HTR-8/SVneo (cell line): ENCODE data around the gene SLC5A5.
A peak's percentile ranks its signal among the peaks of the same experiment; 100 is the strongest.
"Not testable (repeated sequence)": the region's sequence is repeated elsewhere in the genome, so short reads cannot be mapped to it uniquely, and the experiment has no call there.

Source experiments
- DNase-seq: peaks from one replicate; pipeline ENCODE4 v3.0.0; 2011; ENCODE audit warnings: low spot score, mixed read lengths; ENCODE audit not compliant: insufficient read length
- FAIRE-seq: peaks from 2 replicates; lab custom pipeline; 2011; peaks lifted over from hg19 to GRCh38; lab: Jason Lieb, UNC

SLC5A5 gene

DNA sequence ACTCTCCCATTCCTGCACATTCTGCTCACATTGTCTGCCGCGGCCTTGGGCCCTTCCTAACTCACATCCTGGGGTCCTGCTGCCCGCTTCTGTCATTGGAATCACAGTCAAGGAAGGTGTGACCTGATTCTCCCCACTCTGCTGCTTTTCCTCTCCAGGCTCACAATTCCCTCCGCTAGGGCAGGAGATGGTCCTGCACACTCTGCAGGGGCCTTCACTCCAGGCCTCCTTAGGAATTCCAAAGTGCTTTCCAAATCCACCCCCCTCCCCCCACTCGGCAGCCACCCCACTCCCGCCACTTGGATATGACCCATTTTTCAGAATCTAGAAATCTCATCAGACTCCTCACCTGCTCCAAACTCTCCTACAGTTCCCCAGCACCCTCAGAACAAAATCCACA lies 3.1 kb upstream of the SLC5A5 start:
- FAIRE-seq (no peak), DNase-seq (no peak)

DNA sequence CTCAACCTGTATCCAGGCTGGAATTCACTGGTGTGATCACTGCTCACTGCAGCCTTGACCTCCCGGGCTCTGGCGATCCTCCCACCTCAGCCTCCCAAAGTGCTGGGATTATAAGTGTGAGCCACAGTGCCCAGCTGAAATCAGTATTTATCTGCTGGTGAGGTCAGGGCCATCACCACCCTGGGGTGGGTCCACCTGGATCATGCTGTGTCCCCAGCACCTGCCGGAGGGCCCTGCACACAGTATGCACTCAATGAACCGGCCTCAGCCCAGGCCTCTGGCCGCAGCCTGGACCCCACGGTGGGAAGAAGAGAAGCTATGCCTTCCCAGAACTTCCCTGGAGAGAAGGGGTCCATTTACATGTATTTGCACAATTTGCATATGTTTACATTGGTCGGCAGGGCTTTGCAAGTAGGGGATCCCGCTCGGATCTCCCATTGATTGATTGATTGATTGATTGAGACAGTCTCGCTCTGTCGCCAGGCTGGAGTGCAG lies 2.6 kb upstream of the SLC5A5 start:
- no peak for DNase-seq
- FAIRE-seq = no peak

DNA sequence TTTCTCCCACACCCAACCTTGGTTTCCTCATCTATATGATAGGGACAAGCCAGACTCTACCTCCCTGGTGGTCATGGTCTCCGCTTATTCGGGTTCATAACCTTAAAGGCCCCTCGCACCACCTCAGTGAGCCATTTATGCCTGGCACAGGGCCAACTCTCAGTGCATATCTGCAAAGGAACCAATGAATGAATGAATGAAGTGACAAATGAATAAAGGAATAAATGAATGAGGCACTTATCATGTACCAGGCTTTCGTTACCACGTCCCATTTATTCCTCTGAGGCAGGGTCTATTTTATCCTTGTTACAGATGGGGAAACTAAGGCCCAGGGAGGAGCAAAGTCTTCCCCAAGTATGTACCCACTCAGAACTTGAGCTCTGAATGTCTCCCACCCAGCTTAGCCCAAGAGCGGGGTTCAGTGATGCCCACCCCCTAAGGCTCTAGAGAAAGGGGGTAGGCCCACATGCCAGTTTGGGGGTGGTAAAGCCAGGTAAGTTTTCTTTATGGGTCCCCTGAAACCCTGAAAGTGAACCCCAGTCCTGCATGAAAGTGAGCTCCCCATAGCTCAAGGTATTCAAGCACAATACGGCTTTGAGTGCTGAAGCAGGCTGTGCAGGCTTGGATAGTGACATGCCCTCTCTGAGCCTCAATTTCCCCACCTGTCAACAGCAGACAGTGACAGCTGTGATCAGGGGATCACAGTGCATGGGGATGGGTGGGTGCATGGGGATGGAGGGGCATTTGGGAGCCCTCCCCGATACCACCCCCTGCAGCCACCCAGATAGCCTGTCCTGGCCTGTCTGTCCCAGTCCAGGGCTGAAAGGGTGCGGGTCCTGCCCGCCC lies 490 bp upstream of the SLC5A5 start:
- no peak for FAIRE-seq
- no peak for DNase-seq

DNA sequence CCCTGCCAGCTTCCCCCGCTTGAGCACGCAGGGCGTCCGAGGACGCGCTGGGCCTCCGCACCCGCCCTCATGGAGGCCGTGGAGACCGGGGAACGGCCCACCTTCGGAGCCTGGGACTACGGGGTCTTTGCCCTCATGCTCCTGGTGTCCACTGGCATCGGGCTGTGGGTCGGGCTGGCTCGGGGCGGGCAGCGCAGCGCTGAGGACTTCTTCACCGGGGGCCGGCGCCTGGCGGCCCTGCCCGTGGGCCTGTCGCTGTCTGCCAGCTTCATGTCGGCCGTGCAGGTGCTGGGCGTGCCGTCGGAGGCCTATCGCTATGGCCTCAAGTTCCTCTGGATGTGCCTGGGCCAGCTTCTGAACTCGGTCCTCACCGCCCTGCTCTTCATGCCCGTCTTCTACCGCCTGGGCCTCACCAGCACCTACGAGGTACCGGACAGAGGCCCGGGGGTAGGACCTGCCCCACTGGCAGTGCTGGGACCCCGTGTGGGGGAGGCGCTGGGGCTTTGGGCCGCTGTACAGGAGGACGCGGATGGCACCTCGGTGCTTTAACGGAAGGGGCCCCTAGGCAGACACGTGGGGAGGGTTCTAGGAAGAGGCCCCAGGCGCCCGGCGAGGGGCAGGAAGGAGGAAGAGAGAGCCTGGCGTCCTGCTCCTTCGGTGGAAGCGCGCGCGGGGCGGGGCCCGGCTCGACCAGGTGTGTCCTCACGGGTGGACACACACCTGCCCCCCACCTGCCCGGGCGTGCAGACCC lies 681 bp downstream of the SLC5A5 start:
- DNase-seq (no peak), FAIRE-seq (no peak)

DNA sequence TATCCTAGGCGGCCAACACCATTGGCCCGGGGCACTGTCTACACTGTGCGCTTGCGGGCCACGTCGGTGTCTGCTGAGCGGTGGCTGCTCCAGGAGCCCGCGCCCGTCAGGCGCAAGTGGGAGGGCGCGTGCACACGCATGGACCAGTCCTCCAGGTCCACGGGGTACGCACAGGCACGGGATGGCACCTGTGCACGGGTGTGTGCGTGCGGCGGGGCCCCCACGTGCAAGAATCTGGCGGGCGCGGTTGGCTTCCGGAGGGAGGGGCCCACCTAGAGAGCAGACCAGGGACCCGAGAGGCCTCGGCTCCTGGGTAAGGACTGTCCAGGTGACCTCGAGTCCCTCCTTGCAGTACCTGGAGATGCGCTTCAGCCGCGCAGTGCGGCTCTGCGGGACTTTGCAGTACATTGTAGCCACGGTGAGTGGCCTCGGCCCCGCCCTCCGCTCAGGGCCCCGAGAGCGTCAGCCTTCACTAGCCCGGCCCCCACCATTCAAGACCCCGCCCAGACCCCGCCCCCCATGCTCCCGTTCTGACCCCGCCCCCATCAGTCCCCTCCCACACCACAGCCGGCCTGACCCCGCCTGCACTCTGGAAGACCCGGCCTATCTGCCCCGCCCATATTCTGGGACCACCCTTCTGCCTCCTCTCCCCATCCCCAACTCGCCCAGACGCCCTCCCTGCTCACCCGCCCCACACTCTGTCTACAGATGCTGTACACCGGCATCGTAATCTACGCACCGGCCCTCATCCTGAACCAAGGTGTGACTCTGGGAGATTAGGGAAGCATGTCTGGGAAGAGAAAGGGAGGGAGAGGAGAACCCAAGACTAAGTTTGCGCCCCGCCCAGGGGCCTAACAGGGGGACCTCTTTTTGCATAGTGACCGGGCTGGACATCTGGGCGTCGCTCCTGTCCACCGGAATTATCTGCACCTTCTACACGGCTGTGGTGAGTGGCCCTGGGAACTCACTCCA lies 2.3 kb downstream of the SLC5A5 start:
- DNase-seq (peak; percentile 37), FAIRE-seq (no peak)

DNA sequence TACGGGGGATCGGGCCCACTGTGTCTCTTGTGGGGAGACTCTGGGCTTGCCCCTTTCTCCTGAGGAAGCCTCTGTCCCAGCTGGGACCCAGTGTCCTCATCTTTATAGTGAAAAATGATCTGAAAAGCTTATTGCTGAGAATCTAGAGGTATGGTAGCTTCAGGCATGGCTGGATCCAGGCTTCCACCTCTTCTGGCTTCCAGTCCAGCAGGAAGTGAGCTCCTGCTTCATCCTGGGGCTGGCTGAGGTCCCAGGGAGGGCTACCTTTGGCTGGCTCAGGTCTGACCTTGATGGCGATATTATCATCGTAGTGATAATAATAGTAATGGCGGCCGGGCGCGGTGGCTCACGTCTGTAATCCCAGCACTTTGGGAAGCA lies 3.0 kb downstream of the SLC5A5 start:
- no peak for FAIRE-seq
- no peak for DNase-seq

DNA sequence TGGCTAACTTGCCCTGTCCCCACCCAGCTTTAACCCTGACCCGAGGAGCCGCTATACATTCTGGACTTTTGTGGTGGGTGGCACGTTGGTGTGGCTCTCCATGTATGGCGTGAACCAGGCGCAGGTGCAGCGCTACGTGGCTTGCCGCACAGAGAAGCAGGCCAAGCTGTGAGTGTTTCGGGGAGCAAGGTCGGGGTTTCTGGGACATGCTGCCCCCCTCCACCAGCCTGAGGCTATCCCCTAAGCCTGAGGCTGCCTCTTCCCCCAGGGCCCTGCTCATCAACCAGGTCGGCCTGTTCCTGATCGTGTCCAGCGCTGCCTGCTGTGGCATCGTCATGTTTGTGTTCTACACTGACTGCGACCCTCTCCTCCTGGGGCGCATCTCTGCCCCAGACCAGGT lies 6.0 kb downstream of the SLC5A5 start:
- DNase-seq = no peak
- FAIRE-seq = no peak

DNA sequence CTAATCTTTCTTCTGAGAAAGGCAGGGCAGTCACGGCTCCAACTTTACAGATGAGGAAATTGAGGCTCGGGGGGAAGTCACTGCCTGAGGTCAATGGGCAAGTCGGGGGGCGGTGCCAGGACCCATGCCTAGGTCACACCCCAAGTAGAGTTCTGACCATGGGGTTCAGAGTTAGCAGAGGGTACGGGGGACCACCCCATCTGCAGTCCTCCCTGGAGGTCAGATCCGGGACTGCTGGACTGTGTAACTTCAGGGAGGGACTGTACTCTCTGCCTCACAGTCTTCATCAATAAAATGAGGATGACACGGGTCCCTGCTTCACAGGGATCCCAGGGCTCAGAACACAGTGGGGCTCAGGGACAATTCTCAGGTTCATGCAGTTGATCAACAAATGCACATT lies 7.7 kb downstream of the SLC5A5 start:
- no peak for FAIRE-seq
- DNase-seq = no peak

DNA sequence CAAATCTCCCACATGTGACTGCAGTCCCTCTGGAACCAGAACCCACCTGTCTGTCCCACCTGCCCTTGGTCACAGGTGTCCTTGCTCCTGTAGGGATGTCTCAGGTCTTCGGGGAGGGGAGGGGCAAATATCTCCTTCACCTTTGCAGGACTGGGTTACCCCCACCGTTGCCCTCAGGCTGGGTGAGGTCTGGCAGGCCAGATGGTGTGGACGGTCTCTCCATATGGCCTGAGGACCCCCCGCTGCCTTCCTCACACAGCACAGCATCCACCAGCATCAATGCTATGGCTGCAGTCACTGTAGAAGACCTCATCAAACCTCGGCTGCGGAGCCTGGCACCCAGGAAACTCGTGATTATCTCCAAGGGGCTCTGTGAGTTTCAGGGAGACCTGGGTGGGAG lies 10.0 kb downstream of the SLC5A5 start:
- FAIRE-seq = no peak
- no peak for DNase-seq

DNA sequence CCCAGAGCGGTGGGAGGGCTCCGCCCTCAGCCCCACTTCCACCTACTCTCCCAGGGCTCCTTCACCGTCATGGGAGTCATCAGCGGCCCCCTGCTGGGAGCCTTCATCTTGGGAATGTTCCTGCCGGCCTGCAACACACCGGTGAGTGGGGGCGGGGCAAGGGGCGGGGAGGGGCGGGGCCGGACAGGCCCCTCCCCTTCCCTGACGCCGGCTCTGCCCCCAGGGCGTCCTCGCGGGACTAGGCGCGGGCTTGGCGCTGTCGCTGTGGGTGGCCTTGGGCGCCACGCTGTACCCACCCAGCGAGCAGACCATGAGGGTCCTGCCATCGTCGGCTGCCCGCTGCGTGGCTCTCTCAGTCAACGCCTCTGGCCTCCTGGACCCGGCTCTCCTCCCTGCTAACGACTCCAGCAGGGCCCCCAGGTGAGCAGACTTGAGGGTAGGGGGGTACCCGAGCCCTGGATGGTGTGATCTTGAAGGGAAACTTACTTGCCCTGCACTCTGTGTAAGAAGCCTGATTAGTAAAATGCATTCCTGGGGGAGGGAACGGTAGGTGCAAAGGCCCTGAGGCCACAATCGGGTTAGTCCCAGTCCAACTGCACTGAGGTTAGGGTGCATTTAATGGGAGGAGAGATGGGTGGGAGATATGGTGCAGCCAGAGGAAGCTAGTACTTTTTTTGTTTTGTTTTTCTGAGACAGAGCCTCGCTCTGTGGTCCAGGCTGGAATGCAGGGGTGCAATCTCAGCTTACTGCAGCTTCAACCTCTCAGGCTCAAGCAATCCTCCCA lies 12.1 kb downstream of the SLC5A5 start:
- no peak for DNase-seq
- FAIRE-seq = no peak

DNA sequence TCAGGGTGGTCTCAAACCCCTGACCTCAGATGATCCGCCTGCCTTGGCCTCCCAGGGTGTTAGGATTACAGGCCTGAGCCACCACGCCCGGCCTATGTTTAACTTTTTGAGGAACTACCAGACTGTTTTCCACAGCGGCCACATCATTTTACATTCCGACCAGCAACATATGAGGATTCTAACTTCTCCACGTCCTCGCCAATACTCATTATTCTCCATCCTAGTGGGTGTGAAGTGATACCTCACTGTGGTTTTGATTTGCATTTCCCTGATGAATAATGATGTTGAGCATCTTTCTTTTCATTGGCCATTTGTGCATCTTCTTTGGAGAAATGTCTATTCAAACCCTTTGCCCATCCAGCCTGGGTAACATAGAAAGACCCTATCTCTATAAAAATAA lies 14.8 kb downstream of the SLC5A5 start:
- FAIRE-seq = no peak
- DNase-seq = no peak

DNA sequence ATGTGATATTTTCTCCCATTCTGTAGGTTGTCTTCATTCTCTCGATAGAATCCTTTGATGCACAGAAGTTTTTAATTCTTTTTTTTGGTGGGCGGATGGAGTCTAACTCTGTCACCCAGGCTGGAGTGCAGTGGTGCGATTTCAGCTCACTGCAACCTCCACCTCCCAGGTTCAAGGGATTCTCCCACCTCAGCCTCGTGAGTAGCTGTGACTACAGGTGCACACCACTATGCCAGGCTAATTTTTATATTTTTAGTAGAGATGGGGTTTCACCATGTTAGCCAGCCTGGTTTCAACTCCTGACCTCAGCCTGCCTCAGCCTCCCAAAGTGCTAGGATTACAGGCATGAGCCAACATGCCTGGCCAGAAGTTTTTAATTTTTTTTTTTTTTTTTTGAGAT lies 15.5 kb downstream of the SLC5A5 start:
- not testable (repeated sequence) for FAIRE-seq

DNA sequence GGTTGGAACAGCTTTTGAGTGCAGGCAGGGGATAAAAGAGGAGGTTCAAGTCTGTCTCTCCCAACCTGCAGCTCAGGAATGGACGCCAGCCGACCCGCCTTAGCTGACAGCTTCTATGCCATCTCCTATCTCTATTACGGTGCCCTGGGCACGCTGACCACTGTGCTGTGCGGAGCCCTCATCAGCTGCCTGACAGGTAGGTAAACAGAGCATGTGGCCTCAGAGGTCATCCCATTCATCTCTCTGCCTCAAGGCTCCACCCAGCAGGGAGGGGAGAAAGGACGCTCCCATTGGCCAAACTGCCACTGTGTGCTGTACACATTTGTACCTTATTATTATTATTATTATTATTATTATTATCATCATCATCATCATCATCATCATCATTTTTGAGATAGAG lies 16.5 kb downstream of the SLC5A5 start:
- DNase-seq (no peak), FAIRE-seq (no peak)

More for the DNA sequence above, 15.5 kb downstream of the SLC5A5 start:
- DNase-seq = not testable (repeated sequence)

DNA sequence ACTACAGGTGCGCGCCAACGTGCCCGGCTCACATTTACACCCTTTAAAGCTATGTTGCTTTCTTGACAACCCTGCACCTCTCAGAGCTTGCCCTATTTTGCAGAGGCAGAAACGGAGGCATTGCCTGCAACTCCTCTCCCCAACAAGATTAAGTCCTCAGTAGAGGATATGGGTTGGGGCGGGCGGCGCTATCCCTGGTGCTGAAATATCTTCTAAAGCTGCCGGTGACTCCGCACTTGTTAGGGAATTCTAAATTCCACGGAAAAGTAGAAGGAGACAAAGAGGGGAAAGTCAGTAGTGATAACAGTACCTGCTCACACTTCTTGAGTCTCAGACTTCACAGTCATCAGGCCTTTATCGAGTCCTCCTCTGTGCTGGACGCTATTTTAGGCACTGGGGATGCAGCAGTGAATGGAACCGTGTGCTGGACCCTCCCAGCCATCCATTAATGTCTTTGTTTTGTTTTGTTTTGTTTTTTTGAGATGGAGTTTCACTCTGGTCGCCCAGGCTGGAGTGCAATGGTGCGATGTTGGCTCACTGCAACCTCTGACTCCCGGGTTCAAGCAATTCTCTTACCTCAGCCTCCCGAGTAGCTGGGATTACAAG lies 18.0 kb downstream of the SLC5A5 start:
- FAIRE-seq = no peak
- DNase-seq = peak; percentile 75

DNA sequence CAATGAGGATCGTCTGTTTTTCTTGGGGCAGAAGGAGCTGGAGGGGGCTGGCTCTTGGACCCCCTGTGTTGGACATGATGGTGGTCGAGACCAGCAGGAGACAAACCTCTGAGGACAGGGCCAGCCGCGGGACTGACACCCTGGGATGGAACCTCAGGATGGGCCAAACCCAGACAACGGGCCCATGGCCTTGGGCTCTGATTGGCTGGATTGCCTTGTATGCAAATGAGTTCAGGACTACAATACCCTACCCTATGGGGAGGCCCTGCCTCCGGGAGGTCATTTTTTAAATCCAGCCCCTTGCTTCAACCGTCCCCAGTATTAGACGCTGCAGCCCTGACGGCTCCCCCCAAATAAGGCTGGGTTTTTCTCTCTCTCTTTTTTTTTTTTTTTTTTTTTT lies 22.0 kb downstream of the SLC5A5 start:
- FAIRE-seq (no peak), DNase-seq (no peak)

DNA sequence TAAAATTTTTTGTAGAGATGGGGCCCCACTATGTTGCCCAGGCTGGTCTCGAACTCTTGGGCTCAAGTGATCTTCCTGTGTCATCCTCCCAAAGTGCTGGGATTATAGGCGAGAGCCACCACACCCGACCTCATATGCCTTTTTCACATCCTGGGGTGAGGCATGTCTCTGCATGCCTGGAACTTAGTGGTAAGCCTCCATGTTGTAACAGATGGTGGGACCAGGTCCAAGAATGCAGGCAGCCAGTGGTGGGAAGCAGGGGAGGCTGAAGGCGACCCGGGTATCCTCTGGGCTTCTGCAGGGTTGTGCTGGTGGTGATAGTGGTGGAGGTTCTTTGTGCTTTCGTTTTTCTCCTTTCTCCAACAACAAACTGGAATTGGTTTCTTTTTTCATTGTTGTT lies 31.0 kb downstream of the SLC5A5 start:
- DNase-seq = peak; percentile 67

DNA sequence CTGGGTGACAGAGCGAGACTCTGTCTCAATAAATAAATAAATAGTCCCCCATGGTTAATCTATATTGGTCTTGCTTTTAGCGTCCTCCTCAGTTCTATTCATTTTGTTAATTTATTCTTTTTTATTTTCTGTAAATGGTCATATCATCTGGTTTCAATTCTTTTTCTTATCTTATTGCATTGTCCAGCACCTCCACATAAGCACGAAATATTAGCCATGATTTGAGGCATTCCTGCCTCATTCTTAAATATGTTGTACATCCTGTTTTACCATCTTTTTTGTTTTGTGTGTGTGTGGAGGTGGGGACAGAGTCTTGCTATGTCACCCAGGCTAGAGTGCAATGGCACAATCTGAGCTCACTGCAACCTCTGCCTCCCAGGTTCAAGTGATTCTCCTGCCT lies 36.5 kb downstream of the SLC5A5 start:
- DNase-seq (no peak), FAIRE-seq (no peak)

More for the DNA sequence above, 31.0 kb downstream of the SLC5A5 start:
- peak; percentile 36 for FAIRE-seq

DNA sequence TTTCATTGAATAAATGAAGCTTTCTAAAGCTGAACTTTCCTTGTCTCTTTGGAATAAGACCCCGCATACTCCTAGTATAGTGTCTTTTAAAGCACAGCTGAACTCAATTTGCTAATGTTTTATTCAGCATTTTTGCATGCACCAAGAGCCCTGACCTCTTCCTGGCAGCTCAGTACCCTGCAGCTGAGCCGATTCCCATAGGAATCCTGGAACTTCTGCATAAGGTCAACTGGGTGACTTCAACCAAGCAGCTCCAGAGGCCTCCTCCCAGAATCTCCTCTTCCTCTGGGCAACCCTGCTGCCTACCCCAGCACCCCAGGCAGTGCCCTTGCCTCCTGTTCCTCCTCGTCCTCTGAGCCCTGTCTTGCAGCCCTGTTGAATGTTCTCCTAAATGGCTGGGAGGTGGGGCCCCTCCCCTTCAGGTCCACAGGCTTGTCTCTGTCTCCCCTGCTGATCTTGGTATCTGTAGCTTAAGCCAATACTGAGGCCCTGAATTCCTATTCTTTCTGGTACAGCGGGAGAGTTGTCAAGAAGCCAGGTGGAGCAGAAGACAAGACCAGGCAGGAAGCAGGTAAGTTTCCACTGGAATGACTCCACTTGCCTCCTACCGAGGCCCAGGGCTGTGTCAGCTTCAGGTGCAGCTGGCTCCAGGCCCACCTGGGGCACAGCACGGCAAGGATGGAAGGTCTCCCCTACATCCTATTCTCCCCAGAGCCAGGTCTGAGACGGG lies 37.4 kb downstream of the SLC5A5 start:
- no peak for DNase-seq
- FAIRE-seq = no peak
